A549 treated with RU486 at 1 μM for 4 hours (cell line): ENCODE measurements around the gene TPM2. TPM values are rescaled to one million over a fixed set of nuclear protein-coding genes. Genes with fewer than 3 reads are reported as not detected.

Experiments
- total RNA-seq: library from RNA; stranded (reverse); fragments of 200-300 nt; extraction: Qiagen RNA extraction; gene quantifications from 5 replicates; pipeline ENCODE4 v1.2.3, GENCODE V29; 2022; ENCODE audit warnings: low read depth

Gene TPM2
- total RNA-seq, result 613 to 691 TPM (median 662 TPM) in 5 replicates

DNA sequence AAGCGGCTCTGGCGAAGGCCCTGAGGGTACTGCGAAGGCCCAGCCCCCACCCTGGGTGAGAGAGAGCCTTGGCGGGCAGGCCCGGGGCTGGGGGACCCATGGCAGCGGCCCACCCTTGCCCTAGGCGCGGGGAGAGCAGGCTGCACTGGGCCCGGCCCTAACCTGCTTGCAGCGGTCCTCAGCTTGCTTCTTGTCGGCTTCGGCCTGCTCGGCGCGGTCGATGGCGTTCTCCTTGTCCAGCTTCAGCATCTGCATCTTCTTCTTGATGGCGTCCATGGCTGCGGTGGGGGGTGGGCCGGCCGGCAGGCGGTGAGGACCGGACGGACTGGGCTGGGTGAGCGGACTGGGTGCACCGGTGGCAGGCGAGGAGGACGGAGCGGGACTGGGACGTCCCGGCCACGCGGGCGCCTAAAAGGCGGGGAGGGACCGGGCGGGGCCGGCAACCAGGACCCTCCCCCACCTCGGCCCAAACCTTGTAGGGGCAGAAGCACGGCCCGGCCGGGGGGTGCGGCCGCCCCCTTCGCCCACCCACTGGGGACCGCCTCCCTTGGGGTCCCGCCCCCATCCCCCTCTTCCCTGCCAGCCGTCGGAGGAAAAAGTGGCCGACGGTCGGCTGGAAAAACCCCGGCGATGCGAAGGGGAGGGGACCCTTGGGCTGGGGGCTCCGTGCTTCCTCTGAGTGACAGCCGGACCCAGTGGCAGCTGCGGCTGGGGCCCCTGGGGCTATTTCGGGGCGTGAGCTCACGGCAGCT, at the start of gene TPM2:
Gene TPM2, minus strand, starts transcription at position 384 of the 752 bp plus-strand sequence. Its CDS starts 108 bp downstream, at position 276.

DNA sequence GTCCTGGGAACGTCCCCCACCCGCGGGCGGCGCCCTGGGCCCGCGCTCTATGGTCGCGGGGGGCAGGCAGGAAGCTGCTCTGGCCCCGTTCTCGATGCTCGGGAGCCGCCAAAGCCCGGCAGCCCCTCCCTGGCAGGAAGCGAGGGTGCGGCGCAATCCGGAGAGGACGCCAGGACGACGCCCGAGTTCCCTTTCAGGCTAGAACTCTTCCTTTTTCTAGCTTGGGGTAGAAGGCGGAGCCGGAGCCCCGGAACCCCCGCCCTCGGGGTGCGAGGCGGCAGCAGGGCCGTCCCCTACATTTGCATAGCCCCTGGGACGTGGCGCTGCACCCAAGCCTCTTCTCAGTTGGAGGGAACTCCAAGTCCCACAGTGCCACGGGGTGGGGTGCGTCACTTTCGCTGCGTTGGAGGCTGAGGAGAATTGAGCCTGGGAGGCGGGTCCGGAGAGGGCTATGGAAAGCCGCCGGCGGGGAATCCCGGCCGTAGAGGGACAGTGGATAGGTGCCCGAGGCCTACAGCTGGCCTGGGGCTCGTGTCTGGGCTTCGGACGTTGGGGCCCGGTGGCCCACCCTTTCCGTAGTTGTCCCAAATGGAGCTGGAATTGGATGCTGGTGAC, 42.6 kb upstream of the TPM2 start, which contains the start of the genes CREB3 and TLN1:
Gene CREB3, plus strand, starts transcription at position 482 of the 615 bp plus-strand sequence. Its CDS starts 107 bp downstream, at position 589.
Gene TLN1, minus strand, starts transcription at position 11 of the 615 bp plus-strand sequence. CDS start 6,501 bp downstream, outside the sequence.

DNA sequence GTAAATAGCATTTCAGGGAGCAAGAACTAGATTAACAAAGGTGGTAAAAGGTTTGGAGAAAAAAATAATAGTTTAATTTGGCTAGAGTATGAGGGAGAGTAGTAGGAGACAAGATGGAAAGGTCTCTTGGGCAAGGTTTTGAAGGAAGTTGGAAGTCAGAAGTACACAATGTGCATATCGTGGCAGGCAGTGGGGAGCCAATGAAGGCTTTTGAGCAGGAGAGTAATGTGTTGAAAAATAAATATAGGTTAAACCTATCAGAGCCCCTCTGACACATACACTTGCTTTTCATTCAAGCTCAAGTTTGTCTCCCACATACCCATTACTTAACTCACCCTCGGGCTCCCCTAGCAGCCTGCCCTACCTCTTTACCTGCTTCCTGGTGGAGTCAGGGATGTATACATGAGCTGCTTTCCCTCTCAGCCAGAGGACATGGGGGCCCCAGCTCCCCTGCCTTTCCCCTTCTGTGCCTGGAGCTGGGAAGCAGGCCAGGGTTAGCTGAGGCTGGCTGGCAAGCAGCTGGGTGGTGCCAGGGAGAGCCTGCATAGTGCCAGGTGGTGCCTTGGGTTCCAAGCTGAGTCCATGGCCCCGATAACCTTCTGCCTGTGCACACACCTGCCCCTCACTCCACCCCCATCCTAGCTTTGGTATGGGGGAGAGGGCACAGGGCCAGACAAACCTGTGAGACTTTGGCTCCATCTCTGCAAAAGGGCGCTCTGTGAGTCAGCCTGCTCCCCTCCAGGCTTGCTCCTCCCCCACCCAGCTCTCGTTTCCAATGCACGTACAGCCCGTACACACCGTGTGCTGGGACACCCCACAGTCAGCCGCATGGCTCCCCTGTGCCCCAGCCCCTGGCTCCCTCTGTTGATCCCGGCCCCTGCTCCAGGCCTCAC, 16.3 kb downstream of the TPM2 start, which contains the start of gene CA9:
Gene CA9, plus strand, starts transcription at position 797 of the 893 bp plus-strand sequence. Its CDS starts 32 bp downstream, at position 829.

DNA sequence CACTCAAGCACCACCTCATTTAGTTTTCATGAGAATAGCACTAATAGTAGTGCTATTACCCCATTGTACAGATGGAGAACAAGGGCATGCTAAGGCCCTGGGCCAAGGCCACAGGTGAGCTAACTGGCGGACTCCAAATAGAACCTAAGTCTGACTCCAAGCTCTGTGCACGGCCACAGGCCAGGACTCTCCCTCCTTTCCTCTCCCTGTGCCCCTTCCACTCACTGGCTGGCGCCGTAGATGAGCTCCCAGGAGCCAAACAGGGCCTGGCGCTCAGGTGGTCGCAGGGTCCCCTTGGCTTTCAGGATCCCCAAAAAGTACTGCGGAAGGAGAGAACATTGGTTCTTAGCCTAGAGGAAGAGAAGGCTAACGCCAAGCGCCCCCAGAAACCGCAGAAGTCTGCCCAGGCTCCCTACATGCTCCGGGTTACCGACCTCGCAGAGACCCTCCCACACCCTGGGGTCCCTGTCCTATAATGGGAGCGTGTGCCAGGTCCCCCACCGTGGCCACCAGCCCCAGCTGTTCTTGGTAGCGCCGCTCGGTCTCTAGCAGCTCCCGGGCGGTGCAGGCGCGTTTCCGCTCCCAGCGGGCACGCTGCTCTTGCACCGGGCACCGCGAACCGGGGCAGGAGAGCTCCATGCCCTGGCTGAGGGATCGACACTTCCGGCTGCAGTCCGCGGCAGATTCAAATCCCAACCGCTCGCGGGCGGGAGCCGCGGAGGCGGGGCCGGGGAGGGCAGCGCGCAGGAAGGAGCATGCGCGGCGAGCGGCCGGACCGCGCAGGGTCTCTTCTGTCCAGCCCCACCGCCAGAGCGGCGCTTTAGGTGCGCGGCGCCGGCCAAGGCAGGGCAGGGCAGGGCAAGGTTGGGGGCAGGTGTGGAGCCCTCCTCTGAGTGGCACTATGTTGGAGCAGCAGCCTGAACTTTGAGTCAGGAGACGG, 24.9 kb downstream of the TPM2 start, which contains the start of gene ARHGEF39:
Gene ARHGEF39, minus strand, starts transcription at position 665 of the 940 bp plus-strand sequence. Its CDS starts 26 bp downstream, at position 639.

DNA sequence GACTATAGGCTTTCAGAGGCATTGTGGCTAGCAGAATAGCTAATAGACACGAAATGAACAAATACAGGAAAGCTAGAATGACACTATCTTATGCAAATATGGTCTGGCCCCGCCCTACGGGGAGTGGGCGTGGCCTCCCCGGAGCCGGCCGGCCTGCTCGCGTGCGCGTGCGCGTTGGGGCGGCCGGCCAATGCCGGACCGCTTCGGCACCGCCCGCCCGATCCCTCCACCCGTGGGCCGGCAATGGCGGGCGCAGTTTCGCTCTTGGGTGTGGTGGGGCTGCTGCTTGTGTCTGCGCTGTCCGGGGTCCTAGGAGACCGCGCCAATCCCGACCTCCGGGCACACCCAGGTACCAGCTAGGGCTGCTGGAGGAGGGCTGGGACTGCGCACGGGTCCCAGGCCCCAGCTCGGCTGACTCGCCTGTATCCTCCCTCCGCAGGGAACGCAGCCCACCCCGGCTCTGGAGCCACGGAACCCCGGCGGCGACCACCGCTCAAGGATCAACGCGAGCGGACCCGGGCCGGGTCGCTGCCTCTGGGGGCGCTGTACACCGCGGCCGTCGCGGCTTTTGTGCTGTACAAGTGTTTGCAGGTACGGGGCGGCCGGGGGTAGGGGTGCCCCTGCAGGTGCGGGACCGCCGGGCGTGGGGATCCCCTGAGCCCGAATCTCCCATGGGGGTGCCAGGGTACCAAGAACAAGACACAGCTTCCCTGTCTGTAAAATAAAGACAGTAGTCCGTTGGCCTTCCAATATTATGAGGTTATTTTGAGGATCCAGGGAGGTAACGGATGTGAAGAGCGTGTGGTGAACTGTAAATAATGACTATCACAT, 31.4 kb downstream of the TPM2 start, which contains the start of gene CCDC107:
Gene CCDC107, plus strand, starts transcription at position 156 of the 831 bp plus-strand sequence. Its CDS starts 88 bp downstream, at position 244.

DNA sequence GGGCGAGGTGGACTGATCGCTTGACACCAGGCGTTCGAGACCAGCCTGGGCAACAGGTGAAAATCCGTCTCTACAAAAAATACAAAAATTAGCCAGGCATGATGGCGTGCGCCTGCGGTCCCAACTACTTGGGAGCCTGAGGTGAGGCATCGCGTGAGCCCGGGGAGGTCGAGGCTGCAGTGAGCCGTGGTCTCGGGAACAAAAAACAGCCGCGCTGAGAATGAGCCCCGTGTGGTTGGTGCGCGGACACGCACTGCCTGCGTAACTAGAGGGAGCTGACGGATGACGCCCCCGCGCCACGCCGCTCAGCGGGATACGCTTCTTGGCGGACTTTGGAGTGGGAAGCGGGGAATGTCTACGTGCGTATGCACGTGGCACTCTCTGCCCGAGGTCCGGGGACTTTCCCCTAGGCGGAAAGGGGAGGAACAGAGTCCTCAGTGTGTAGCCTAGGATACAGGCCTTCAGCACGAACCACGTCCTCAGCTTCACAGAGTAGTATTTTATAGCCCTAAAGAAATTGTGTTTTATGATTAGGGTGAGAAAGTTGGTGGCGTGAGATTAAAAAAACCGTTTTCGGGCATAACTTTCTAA, 32.1 kb downstream of the TPM2 start, which contains the start of gene RMRP:
Gene RMRP, minus strand, starts transcription at position 474 of the 591 bp plus-strand sequence.

DNA sequence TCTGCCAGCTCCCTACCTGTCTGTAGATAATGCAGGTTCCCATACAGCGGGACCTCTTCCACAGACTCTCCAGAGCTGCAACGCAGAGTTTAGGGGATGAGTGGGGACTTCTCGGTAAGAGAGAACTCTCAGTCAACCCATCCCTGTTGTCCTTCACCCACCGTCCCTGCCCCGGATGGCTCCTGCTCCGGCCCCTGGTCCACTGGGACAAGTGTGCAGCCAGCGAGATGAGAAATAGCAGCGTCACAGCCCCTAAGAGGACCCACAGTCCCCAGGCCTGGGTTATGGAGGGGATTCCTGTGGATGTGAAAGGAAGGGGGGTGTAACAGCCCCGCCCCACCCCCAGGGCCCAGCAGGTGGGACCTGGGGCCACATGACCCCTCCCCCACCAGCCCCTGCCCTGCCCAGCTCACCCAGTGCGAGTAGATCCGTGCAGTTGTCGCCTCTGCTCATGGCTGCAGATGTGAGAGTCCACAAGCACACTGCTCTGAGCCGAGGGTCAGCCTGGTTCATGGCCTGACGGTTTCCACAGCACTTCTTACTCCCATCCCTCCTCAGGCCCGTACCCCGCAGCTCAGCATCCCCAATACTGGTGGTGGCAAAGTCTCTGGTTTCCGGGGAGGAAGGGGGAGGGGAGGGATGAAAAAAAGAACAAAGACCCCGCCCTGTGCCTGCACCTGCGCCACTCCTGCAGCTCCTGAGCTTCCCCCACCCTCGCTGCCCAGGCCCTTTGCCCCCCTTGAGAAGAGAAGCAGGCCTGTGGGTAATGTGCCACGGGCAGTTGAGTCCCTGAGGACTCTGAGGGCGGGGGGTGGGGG, 39.2 kb downstream of the TPM2 start, which contains the start of gene SIT1:
Gene SIT1, minus strand, starts transcription at position 591 of the 818 bp plus-strand sequence. Its CDS starts 78 bp downstream, at position 513.

Other genes starting within 250 kb of the TPM2 start
- gene RUSC2, start 199.8 kb downstream of the TPM2 start, total RNA-seq, result 19.3 to 28.0 TPM (median 24.6 TPM) in 5 replicates
- 18.3 to 28.1 TPM (median 22.9 TPM) in 5 replicates for gene TESK1, start 84.7 kb downstream of the TPM2 start, total RNA-seq
- gene CD72, start 71.5 kb downstream of the TPM2 start, total RNA-seq, result 0.25 to 0.30 TPM (median 0.30 TPM) in 3 of 5 replicates, not detected in the others
- not detected in 5 replicates for gene SIT1, start 39.0 kb downstream of the TPM2 start, total RNA-seq
- gene RMRP, start 31.9 kb downstream of the TPM2 start, total RNA-seq, result 8.3 to 13.4 TPM (median 12.5 TPM) in 3 of 5 replicates, not detected in the others
- 20.4 to 28.0 TPM (median 23.9 TPM) in 5 replicates for gene CCDC107, start 31.6 kb downstream of the TPM2 start, total RNA-seq
- 12.8 to 19.8 TPM (median 17.1 TPM) in 5 replicates for gene ARHGEF39, start 24.7 kb downstream of the TPM2 start, total RNA-seq
- 4.1 to 7.3 TPM (median 4.6 TPM) in 5 replicates for gene CA9, start 16.0 kb downstream of the TPM2 start, total RNA-seq
- 113 to 128 TPM (median 115 TPM) in 5 replicates for gene TLN1, start 42.3 kb upstream of the TPM2 start, total RNA-seq
- gene CREB3, start 42.7 kb upstream of the TPM2 start, total RNA-seq, result 55.7 to 63.8 TPM (median 58.4 TPM) in 5 replicates
- 23.1 to 31.3 TPM (median 30.0 TPM) in 5 replicates for gene GBA2, start 59.3 kb upstream of the TPM2 start, total RNA-seq
- 11.2 to 15.6 TPM (median 14.7 TPM) in 5 replicates for gene RGP1, start 59.4 kb upstream of the TPM2 start, total RNA-seq
- gene MSMP, start 64.4 kb upstream of the TPM2 start, total RNA-seq, result 0.29 to 0.82 TPM (median 0.31 TPM) in 3 of 5 replicates, not detected in the others
- gene NPR2, start 101.7 kb upstream of the TPM2 start, total RNA-seq, result 4.4 to 6.3 TPM (median 5.8 TPM) in 5 replicates
- 0.26 to 0.47 TPM (median 0.41 TPM) in 5 replicates for gene SPAG8, start 122.3 kb upstream of the TPM2 start, total RNA-seq
- 70.2 to 119 TPM (median 98.2 TPM) in 5 replicates for gene HINT2, start 125.1 kb upstream of the TPM2 start, total RNA-seq
- gene FAM221B, start 138.8 kb upstream of the TPM2 start, total RNA-seq, result not detected in 5 replicates
- 2.1 to 4.7 TPM (median 3.0 TPM) in 5 replicates for gene TMEM8B, start 139.3 kb upstream of the TPM2 start, total RNA-seq
- not detected in 5 replicates for gene OR13J1, start 180.5 kb upstream of the TPM2 start, total RNA-seq
- 0.28 to 0.48 TPM (median 0.30 TPM) in 3 of 5 replicates, not detected in the others for gene HRCT1, start 216.3 kb upstream of the TPM2 start, total RNA-seq
- not detected in 5 replicates for gene SPAAR, start 219.6 kb upstream of the TPM2 start, total RNA-seq